BLaER1 treated with 17β-estradiol and CSF1 and Interleukin-3, amounts not matched to agents 10 nM and 100 nM (cell line): ENCODE data around the gene TGM1.

Experiments
- H3K27ac ChIP-seq, 11 experiments: shearing (Covaris generic); formaldehyde crosslinking; 2 replicates each; pipeline ENCODE4 v1.8.1; 2022
- H3K27me3 ChIP-seq, 11 experiments: shearing (Covaris generic); formaldehyde crosslinking; 2 replicates each; pipeline ENCODE4 v1.8.1; 2022
- H3K36me3 ChIP-seq, 11 experiments: shearing (Covaris generic); formaldehyde crosslinking; 2 replicates each; pipeline ENCODE4 v1.8.1; 2022
- H3K4me1 ChIP-seq, 10 experiments: shearing (Covaris generic); formaldehyde crosslinking; 2 replicates each; pipeline ENCODE4 v1.8.1; 2022
- H3K4me2 ChIP-seq, 11 experiments: shearing (Covaris generic); formaldehyde crosslinking; 2 replicates each; pipeline ENCODE4 v1.8.1; 2022
- H3K4me3 ChIP-seq, 10 experiments: shearing (Covaris generic); formaldehyde crosslinking; 2 replicates each; pipeline ENCODE4 v1.8.1; 2022
- H3K9ac ChIP-seq, 11 experiments: shearing (Covaris generic); formaldehyde crosslinking; 2 replicates each; pipeline ENCODE4 v1.8.1; 2022
- H3K9me3 ChIP-seq, 11 experiments: shearing (Covaris generic); formaldehyde crosslinking; replicated peaks in 1 of 11; 2 replicates each; pipeline ENCODE4 v1.8.1; 2022
- H4K20me1 ChIP-seq, 11 experiments: shearing (Covaris generic); formaldehyde crosslinking; 2 replicates each; pipeline ENCODE4 v1.8.1; 2022
- Cebpa-rat ChIP-seq, 11 experiments: shearing (Covaris generic); IDR thresholded peaks; 2 replicates each; pipeline ENCODE4 v1.8.1; 2022

Gene TGM1

GRCh38 chr14:24270537-24271133, 7.7 kb upstream of the TGM1 start:
- H3K36me3 ChIP-seq = peaks cover 12 to 47% (median 37%) of the 10 kb centered on the region in 11 experiments; a peak in 21 of 22 replicates
- H3K27me3 ChIP-seq = no peaks in the 10 kb centered on the region
- peak overlapping the region; percentile 92 to 100 (median 98) for H3K9ac ChIP-seq
- peak overlapping the region; percentile 95 to 100 (median 98); a peak in 21 of 22 replicates for H3K27ac ChIP-seq
- TF ChIP-seq Cebpa-rat (IDR thresholded peaks at IDR 0.05) = no peak
- peaks cover 0 to 4% (median 0%) of the 10 kb centered on the region in 11 experiments; a peak in 1 of 22 replicates for H4K20me1 ChIP-seq
- no peaks in the 10 kb centered on the region for H3K9me3 ChIP-seq
- H3K4me1 ChIP-seq = peaks cover 24 to 60% (median 50%) of the 10 kb centered on the region in 10 experiments
- peak overlapping the region; percentile 89 to 97 (median 94) for H3K4me2 ChIP-seq
- peak overlapping the region; percentile 72 to 95 (median 82) for H3K4me3 ChIP-seq

GRCh38 chr14:24269910-24270536, 7.0 kb upstream of the TGM1 start:
- TF ChIP-seq Cebpa-rat (IDR thresholded peaks at IDR 0.05) = no peak
- Histone ChIP-seq H3K9me3 (no peaks in the 10 kb centered on the region), H3K9ac (no peak overlapping the region), H3K27me3 (no peaks in the 10 kb centered on the region), H4K20me1 (peaks cover 0 to 4% (median 0%) of the 10 kb centered on the region in 11 experiments; a peak in 1 of 22 replicates), H3K36me3 (peaks cover 12 to 53% (median 38%) of the 10 kb centered on the region in 11 experiments; a peak in 21 of 22 replicates), H3K27ac (no peak overlapping the region; a peak in 1 of 22 replicates), H3K4me2 (peak overlapping the region in 5 of 11 experiments; percentile 89 to 97 (median 95); a peak in 9 of 22 replicates), H3K4me1 (peaks cover 24 to 54% (median 45%) of the 10 kb centered on the region in 10 experiments), H3K4me3 (no peak overlapping the region)

GRCh38 chr14:24269368-24269767, 6.4 kb upstream of the TGM1 start:
- TF ChIP-seq Cebpa-rat (IDR thresholded peaks at IDR 0.05) = no peak
- no peak overlapping the region; a peak in 1 of 22 replicates for H3K4me2 ChIP-seq
- no peak overlapping the region for H3K9ac ChIP-seq
- peaks cover 12 to 60% (median 38%) of the 10 kb centered on the region in 11 experiments; a peak in 21 of 22 replicates for H3K36me3 ChIP-seq
- peaks cover 24 to 48% (median 42%) of the 10 kb centered on the region in 10 experiments for H3K4me1 ChIP-seq
- H3K4me3 ChIP-seq = no peak overlapping the region
- H3K9me3 ChIP-seq = no peaks in the 10 kb centered on the region
- H3K27me3 ChIP-seq = no peaks in the 10 kb centered on the region
- no peak overlapping the region for H3K27ac ChIP-seq
- peaks cover 0 to 4% (median 0%) of the 10 kb centered on the region in 11 experiments; a peak in 1 of 22 replicates for H4K20me1 ChIP-seq

GRCh38 chr14:24268225-24268624, 5.2 kb upstream of the TGM1 start:
- peaks cover 0 to 4% (median 0%) of the 10 kb centered on the region in 11 experiments; a peak in 1 of 22 replicates for H4K20me1 ChIP-seq
- no peak overlapping the region for H3K4me2 ChIP-seq
- no peak overlapping the region for H3K9ac ChIP-seq
- H3K9me3 ChIP-seq = no peaks in the 10 kb centered on the region
- H3K4me1 ChIP-seq = peaks cover 24 to 36% (median 31%) of the 10 kb centered on the region in 10 experiments
- TF ChIP-seq Cebpa-rat (IDR thresholded peaks at IDR 0.05) = no peak
- no peaks in the 10 kb centered on the region for H3K27me3 ChIP-seq
- H3K27ac ChIP-seq = no peak overlapping the region
- peaks cover 12 to 71% (median 38%) of the 10 kb centered on the region in 11 experiments; a peak in 21 of 22 replicates for H3K36me3 ChIP-seq
- H3K4me3 ChIP-seq = no peak overlapping the region

GRCh38 chr14:24267516-24267915, 4.5 kb upstream of the TGM1 start:
- H3K4me3 ChIP-seq = no peak overlapping the region
- H4K20me1 ChIP-seq = peaks cover 0 to 6% (median 0%) of the 10 kb centered on the region in 11 experiments; a peak in 2 of 22 replicates

GRCh38 chr14:24266344-24267244, 3.6 kb upstream of the TGM1 start:
- Histone ChIP-seq H3K4me3 (no peak overlapping the region), H3K27ac (no peak overlapping the region)

More at GRCh38 chr14:24267516-24267915, 4.5 kb upstream of the TGM1 start:
- Histone ChIP-seq H3K9ac (peak overlapping the region in 2 of 11 experiments; percentile 3 to 31; a peak in 1 of 22 replicates), H3K36me3 (peaks cover 12 to 76% (median 38%) of the 10 kb centered on the region in 11 experiments; a peak in 21 of 22 replicates), H3K27me3 (no peaks in the 10 kb centered on the region), H3K27ac (no peak overlapping the region), H3K4me2 (peak overlapping the region in 2 of 11 experiments; percentile 10 to 53; a peak in 2 of 22 replicates), H3K9me3 (no peaks in the 10 kb centered on the region), H3K4me1 (peaks cover 20 to 29% (median 25%) of the 10 kb centered on the region in 10 experiments)
- TF ChIP-seq Cebpa-rat (IDR thresholded peaks at IDR 0.05) = no peak

GRCh38 chr14:24264298-24264697, 1.3 kb upstream of the TGM1 start:
- Histone ChIP-seq H3K4me3 (no peak overlapping the region), H3K36me3 (peaks cover 12 to 92% (median 31%) of the 10 kb centered on the region in 11 experiments; a peak in 21 of 22 replicates), H3K27me3 (no peaks in the 10 kb centered on the region), H3K9ac (0 out of 22 replicates have a peak overlapping the region, but pooled peaks of 1 of the 11 experiments have one; percentile 5), H3K27ac (no peak overlapping the region), H3K4me2 (no peak overlapping the region), H3K4me1 (peaks cover 0 to 14% (median 9%) of the 10 kb centered on the region in 10 experiments; a peak in 14 of 20 replicates), H4K20me1 (peaks cover 0 to 13% (median 0%) of the 10 kb centered on the region in 11 experiments; a peak in 2 of 22 replicates), H3K9me3 (no peaks in the 10 kb centered on the region)
- TF ChIP-seq Cebpa-rat (IDR thresholded peaks at IDR 0.05) = no peak

More at GRCh38 chr14:24266344-24267244, 3.6 kb upstream of the TGM1 start:
- peaks cover 12 to 85% (median 38%) of the 10 kb centered on the region in 11 experiments; a peak in 21 of 22 replicates for H3K36me3 ChIP-seq
- peaks cover 11 to 20% (median 16%) of the 10 kb centered on the region in 10 experiments for H3K4me1 ChIP-seq
- H4K20me1 ChIP-seq = peaks cover 0 to 13% (median 0%) of the 10 kb centered on the region in 11 experiments; a peak in 2 of 22 replicates
- peak overlapping the region in 3 of 11 experiments; percentile 19 to 39 (median 23); a peak in 2 of 22 replicates for H3K9ac ChIP-seq
- H3K4me2 ChIP-seq = peak overlapping the region in 6 of 11 experiments; percentile 5 to 53 (median 32); a peak in 8 of 22 replicates
- TF ChIP-seq Cebpa-rat (IDR thresholded peaks at IDR 0.05) = no peak
- H3K27me3 ChIP-seq = no peaks in the 10 kb centered on the region
- H3K9me3 ChIP-seq = no peaks in the 10 kb centered on the region

- Histone ChIP-seq H3K4me1 (peaks cover 0 to 14% (median 9%) of the 10 kb centered on the region in 10 experiments; a peak in 13 of 20 replicates), H3K4me2 (no peak overlapping the region), H3K4me3 (no peak overlapping the region), H3K27ac (no peak overlapping the region), H3K9me3 (no peaks in the 10 kb centered on the region), H3K9ac (0 out of 22 replicates have a peak overlapping the region, but pooled peaks of 1 of the 11 experiments have one; percentile 9), H3K27me3 (no peaks in the 10 kb centered on the region), H3K36me3 (peaks cover 12 to 92% (median 27%) of the 10 kb centered on the region in 11 experiments; a peak in 20 of 22 replicates), H4K20me1 (peaks cover 0 to 13% (median 0%) of the 10 kb centered on the region in 11 experiments; a peak in 2 of 22 replicates)
- TF ChIP-seq Cebpa-rat (IDR thresholded peaks at IDR 0.05) = no peak
These were observed 871 bp upstream of the TGM1 start for GRCh38 chr14:24263848-24264247.
